ENCODE measurements around the gene ACO2. TPM values are rescaled to one million over a fixed set of nuclear protein-coding genes. Genes with fewer than 3 reads are reported as not detected.

Gene ACO2
- total and polyA plus RNA-seq, 12 donors, result 180 to 1,020 (median 893) TPM

DNA sequence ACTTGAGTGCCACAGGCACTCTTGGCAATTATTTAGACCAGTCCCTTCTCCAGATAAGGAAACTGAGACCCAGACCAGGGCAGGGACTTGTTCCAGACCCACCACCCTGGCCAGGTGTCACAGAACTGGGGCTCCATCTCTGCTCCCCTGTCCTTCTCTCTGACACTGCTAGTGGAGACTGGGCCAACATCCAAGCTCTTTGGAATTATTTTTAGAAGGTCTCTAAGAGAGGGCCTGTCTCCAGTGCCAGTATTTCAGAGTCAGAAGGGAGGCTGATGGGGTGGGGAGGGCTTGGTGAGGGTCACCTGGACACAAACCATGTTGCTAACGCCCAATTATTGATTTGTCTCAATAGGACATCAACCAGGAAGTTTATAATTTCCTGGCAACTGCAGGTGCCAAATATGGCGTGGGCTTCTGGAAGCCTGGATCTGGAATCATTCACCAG lies 42.6 kb downstream of the ACO2 start:
- DNase-seq (peak in 1 of 2 donors; percentile 63), ATAC-seq (peak; percentile 45 to 79 (median 68))
- Histone ChIP-seq H3K36me3 (peaks cover 0 to 96% (median 52%) of the 10 kb centered on the region in 9 donors), H3K27me3 (no peaks in the 10 kb centered on the region), H3K9me3 (no peaks in the 10 kb centered on the region), H3K4me1 (peaks cover 9 to 84% (median 50%) of the 10 kb centered on the region in 9 donors), H3K4me3 (no peak overlapping the region), H3K27ac (peak overlapping the region in 9 of 10 donors; percentile 36 to 81 (median 70))
- TF ChIP-seq, protein P1, sequence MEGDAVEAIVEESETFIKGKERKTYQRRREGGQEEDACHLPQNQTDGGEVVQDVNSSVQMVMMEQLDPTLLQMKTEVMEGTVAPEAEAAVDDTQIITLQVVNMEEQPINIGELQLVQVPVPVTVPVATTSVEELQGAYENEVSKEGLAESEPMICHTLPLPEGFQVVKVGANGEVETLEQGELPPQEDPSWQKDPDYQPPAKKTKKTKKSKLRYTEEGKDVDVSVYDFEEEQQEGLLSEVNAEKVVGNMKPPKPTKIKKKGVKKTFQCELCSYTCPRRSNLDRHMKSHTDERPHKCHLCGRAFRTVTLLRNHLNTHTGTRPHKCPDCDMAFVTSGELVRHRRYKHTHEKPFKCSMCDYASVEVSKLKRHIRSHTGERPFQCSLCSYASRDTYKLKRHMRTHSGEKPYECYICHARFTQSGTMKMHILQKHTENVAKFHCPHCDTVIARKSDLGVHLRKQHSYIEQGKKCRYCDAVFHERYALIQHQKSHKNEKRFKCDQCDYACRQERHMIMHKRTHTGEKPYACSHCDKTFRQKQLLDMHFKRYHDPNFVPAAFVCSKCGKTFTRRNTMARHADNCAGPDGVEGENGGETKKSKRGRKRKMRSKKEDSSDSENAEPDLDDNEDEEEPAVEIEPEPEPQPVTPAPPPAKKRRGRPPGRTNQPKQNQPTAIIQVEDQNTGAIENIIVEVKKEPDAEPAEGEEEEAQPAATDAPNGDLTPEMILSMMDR (IDR thresholded peaks at IDR 0.05), result no peak
- intact Hi-C loops (cut with DNase I), result loop anchor here in 3 of 10 donors (5.0 kb wide), 2 partner anchors 34 to 39 kb away; no protein-coding TSS in a partner anchor
- WGBS, 2 donors, result 33 to 47% methylated on average over 2 of the region's 2 CpGs

DNA sequence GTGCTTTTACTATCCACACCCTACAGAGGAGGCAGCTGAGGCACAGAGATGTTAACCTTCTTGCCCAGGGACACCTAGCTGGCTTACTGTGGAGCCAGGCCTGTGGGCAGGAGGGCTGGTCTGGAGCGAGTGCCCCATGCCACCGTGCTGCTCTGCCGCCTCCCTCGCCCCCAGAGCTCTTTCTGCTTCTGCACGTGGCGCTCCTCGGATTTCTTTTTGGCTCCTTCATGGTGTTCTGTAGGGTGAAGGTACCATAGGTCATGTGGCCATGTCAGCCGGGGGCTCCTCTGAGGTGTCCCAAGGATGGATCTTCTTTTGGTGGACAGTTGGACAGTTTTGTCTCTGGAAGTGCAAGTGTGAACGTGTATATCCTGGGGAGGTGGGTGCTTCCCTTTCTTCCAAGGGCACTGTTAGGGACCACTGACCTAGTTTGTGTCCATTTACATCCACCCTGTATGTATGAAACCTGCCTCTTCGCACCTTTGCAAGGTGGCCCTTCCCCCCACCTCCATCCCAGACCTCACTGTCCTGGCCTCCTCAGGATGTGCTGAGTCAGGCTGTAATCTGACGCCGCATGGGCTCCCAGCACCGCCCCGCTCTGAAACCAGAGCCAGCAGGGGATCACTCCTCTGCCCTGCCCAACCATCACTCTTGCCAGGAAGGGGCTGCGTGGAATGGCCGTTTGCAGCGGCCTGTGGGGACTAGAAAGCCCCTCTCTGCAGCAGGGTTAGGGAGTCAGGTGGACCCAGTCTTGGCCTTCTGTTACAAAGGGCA lies 43.7 kb downstream of the ACO2 start:
- ATAC-seq (peak; percentile 26 to 66 (median 54)), DNase-seq (no peak)
- peak overlapping the region; percentile 29 to 81 (median 63) for H3K27ac ChIP-seq
- H3K4me1 ChIP-seq, result peaks cover 15 to 81% (median 49%) of the 10 kb centered on the region in 9 donors
- H3K27me3 ChIP-seq, result no peaks in the 10 kb centered on the region
- intact Hi-C loops (cut with DNase I), result loop anchor here in 3 of 10 donors (5.0 kb wide), 2 partner anchors 35 to 40 kb away; no protein-coding TSS in a partner anchor
- H3K36me3 ChIP-seq, result peaks cover 0 to 100% (median 50%) of the 10 kb centered on the region in 9 donors
- H3K9me3 ChIP-seq, result no peaks in the 10 kb centered on the region
- WGBS, 2 donors, result 58 to 59% methylated on average over 17 of the region's 17 CpGs
- no peak overlapping the region for H3K4me3 ChIP-seq
- TF ChIP-seq, protein P1 (IDR thresholded peaks at IDR 0.05), result no peak

DNA sequence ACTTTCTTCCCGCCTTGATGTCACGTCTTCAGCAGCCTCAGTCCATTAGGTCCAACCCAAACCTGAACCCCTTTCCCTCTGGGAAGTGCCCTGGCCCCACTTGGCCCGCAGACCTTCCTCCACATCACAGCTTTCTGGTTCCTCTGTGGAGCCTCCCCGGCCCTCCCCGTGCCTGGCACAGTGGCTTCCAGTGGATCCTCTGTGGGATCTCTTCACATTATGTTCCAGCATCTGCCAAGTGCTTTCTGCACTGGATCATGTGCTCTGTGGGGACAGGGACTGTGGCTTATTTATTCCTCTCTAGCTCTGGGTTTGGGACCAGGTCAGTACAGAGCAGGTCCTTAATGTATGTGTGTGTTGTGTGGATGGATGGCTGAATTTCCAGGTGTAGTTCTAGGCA lies 44.5 kb downstream of the ACO2 start:
- no peaks in the 10 kb centered on the region for H3K27me3 ChIP-seq
- DNase-seq, result no peak
- no peak overlapping the region for H3K4me3 ChIP-seq
- TF ChIP-seq, protein P1 (IDR thresholded peaks at IDR 0.05), result no peak
- H3K9me3 ChIP-seq, result no peaks in the 10 kb centered on the region
- intact Hi-C loops (cut with DNase I), result loop anchor here in 3 of 10 donors (5.0 kb wide), 2 partner anchors 36 to 41 kb away; no protein-coding TSS in a partner anchor
- peaks cover 19 to 80% (median 48%) of the 10 kb centered on the region in 9 donors for H3K4me1 ChIP-seq
- peak in 1 of 8 donors; percentile 27 for ATAC-seq
- peaks cover 0 to 100% (median 46%) of the 10 kb centered on the region in 9 donors for H3K36me3 ChIP-seq
- peak overlapping the region in 9 of 10 donors; percentile 16 to 80 (median 56) for H3K27ac ChIP-seq
- 35 to 54% methylated on average over 5 of the region's 5 CpGs for WGBS, 2 donors

DNA sequence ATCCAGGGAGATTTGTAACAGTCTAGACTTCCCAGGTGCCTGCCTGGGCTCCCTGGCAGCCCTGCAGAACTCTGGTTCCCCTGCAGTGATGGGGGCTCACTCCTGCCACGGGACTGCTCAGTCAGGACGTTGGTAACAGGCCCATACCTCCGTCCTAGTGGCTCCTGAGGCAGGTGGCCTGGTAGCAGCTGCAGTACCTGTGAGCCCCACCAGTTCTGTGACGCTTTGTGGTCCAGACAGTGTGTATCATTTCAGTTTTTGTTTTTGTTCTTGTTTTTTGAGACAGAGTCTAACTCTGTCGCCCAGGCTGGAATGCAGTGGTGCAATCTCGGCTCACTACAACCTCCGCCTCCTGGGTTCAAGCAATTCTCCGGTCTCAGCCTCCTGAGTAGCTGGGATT lies 47.5 kb downstream of the ACO2 start:
- H3K27ac ChIP-seq, result peak overlapping the region in 4 of 10 donors; percentile 17 to 67 (median 28)
- WGBS, 2 donors, result 85 to 86% methylated on average over 8 of the region's 8 CpGs
- H3K4me3 ChIP-seq, result no peak overlapping the region
- intact Hi-C loops (cut with DNase I), result loop anchor here in 6 of 10 donors (2.0 to 5.0 kb wide), 5 partner anchors 44 to 114 kb away; partner anchors contain the start of genes ACO2 (in 1 of the 6) and PHF5A (in 1 of the 6)
- DNase-seq (no peak), ATAC-seq (no peak)
- TF ChIP-seq, protein P1 (IDR thresholded peaks at IDR 0.05), result no peak
- H3K4me1 ChIP-seq, result peaks cover 10 to 62% (median 34%) of the 10 kb centered on the region in 9 donors
- H3K36me3 ChIP-seq, result peaks cover 0 to 93% (median 49%) of the 10 kb centered on the region in 9 donors
- no peaks in the 10 kb centered on the region for H3K27me3 ChIP-seq
- no peaks in the 10 kb centered on the region for H3K9me3 ChIP-seq
